Fibroblast of lung (primary cell): ENCODE data around the gene ELFN2.

Source experiments
- EZH2 ChIP-seq: IDR thresholded peaks from 2 replicates; pipeline ENCODE4 v1.5.1; 2012; ENCODE audit warnings: low read length, control low read depth, mild to moderate bottlenecking; ENCODE audit errors: missing control alignments
- TF ChIP-seq, protein P1 (sequence below), 2 donors: IDR thresholded peaks in 1 of 2; conservative IDR thresholded peaks in 1 of 2; 1 replicate in 1 of 2; 2 replicates in 1 of 2; pipeline ENCODE4 v1.5.1; 2011 to 2012; ENCODE audit warnings: low read length in 2 of 2, control low read depth in 1 of 2, inconsistent platforms in 1 of 2, low read depth in 1 of 2, mild to moderate bottlenecking in 1 of 2

DNA sequence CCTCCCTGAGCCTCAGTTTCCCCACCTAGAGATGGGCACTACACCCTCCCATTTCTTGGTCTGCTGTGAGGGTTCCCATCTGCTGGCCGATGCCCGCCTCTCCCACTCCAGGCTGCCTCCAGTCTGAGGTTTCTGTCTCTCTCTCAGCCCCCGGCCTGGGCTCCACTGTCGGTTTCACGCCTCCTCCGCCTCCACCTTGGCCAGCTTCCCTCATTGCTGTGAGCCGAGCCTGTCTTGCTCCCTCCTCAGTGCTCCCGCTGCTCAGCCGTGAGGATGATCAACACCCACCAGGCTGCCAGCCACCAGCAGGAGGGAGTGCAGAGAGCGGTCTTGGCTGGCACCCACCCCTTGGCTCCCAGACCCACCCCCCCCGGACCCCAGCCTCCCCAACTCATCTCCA lies 83.9 kb downstream of the ELFN2 start:
- TF ChIP-seq, protein P1, sequence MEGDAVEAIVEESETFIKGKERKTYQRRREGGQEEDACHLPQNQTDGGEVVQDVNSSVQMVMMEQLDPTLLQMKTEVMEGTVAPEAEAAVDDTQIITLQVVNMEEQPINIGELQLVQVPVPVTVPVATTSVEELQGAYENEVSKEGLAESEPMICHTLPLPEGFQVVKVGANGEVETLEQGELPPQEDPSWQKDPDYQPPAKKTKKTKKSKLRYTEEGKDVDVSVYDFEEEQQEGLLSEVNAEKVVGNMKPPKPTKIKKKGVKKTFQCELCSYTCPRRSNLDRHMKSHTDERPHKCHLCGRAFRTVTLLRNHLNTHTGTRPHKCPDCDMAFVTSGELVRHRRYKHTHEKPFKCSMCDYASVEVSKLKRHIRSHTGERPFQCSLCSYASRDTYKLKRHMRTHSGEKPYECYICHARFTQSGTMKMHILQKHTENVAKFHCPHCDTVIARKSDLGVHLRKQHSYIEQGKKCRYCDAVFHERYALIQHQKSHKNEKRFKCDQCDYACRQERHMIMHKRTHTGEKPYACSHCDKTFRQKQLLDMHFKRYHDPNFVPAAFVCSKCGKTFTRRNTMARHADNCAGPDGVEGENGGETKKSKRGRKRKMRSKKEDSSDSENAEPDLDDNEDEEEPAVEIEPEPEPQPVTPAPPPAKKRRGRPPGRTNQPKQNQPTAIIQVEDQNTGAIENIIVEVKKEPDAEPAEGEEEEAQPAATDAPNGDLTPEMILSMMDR (conservative IDR thresholded peaks at IDR 0.05 in 1 of 2, IDR thresholded peaks at IDR 0.05 in 1 of 2; ENCODE audit: low read depth in 1 of 2, low read length in 2 of 2), result no peak
- TF ChIP-seq EZH2, result no peak
